ENCODE measurements around the gene SNRNP200.

- no peak for TF ChIP-seq CTCF (IDR thresholded peaks at IDR 0.05; ENCODE audit: low read length)
- no peak for TF ChIP-seq EZH2 (optimal IDR thresholded peaks at IDR 0.05; ENCODE audit: low read depth, low read length)
Observed at GRCh38 chr2:96249654-96250053, 55.7 kb downstream of the SNRNP200 start.
